ENCODE results near the gene ARPC4. TPM values are rescaled to one million over a fixed set of nuclear protein-coding genes. Genes with fewer than 3 reads are reported as not detected.

Gene ARPC4
- total RNA-seq, 3 donors from 2014 or later: 154 to 219 (median 212) TPM

- Histone ChIP-seq H3K4me1 (ENCODE audit: low read depth) (peaks cover 19% of the 10 kb centered on the region), H3K9me3 (no peaks in the 10 kb centered on the region), H3K4me3 (no peak overlapping the region), H3K36me3 (ENCODE audit: low read depth) (peaks cover 24% of the 10 kb centered on the region)
- ATAC-seq: no peak
- TF ChIP-seq CTCF (IDR thresholded peaks at IDR 0.05): no peak
- no peak for DNase-seq
- intact Hi-C loops (cut with DNase I, micrococcal nuclease): no loop called here
These were observed 45.6 kb upstream of the ARPC4 start for GRCh38 chr3:9747267-9747666.

- intact Hi-C loops (cut with DNase I, micrococcal nuclease): no loop called here
- no peak for ATAC-seq
- Histone ChIP-seq H3K4me3 (no peak overlapping the region), H3K9me3 (no peaks in the 10 kb centered on the region), H3K36me3 (ENCODE audit: low read depth) (peaks cover 19% of the 10 kb centered on the region), H3K4me1 (ENCODE audit: low read depth) (peaks cover 19% of the 10 kb centered on the region)
- TF ChIP-seq CTCF (IDR thresholded peaks at IDR 0.05): no peak
- DNase-seq: no peak
These were observed 44.9 kb upstream of the ARPC4 start for GRCh38 chr3:9748031-9748430.

- intact Hi-C loops (cut with DNase I, micrococcal nuclease): no loop called here
- peaks cover 7% of the 10 kb centered on the region for H3K36me3 ChIP-seq (ENCODE audit: low read depth)
- ATAC-seq: no peak
- H3K4me3 ChIP-seq: peak overlapping the region; percentile 30
- H3K9me3 ChIP-seq: no peaks in the 10 kb centered on the region
- TF ChIP-seq CTCF (IDR thresholded peaks at IDR 0.05): no peak
- H3K4me1 ChIP-seq (ENCODE audit: low read depth): peaks cover 19% of the 10 kb centered on the region
- DNase-seq: no peak
These were observed 43.6 kb upstream of the ARPC4 start for GRCh38 chr3:9749296-9749644.

- H3K9me3 ChIP-seq: no peaks in the 10 kb centered on the region
- peak; percentile 95 for ATAC-seq
- DNase-seq: peak; percentile 97 to 98 (median 98)
- intact Hi-C loops (cut with DNase I, micrococcal nuclease): no loop called here
- TF ChIP-seq CTCF (IDR thresholded peaks at IDR 0.05): no peak
- H3K4me3 ChIP-seq: peak within 1 kb of the TSS; percentile 30
- peaks cover 19% of the 10 kb centered on the region for H3K4me1 ChIP-seq (ENCODE audit: low read depth)
- H3K36me3 ChIP-seq (ENCODE audit: low read depth): peaks cover 6% of the 10 kb centered on the region
These were observed 43.0 kb upstream of the ARPC4 start, which contains the start of gene OGG1 for GRCh38 chr3:9749645-9750555. OGG1 (plus strand) TSS chr3:9749952; CDS start chr3:9750287, 335 bp downstream.

- no peak for TF ChIP-seq CTCF (IDR thresholded peaks at IDR 0.05)
- ATAC-seq: peak; percentile 41
- Histone ChIP-seq H3K9me3 (no peaks in the 10 kb centered on the region), H3K36me3 (ENCODE audit: low read depth) (no peaks in the 10 kb centered on the region), H3K4me1 (ENCODE audit: low read depth) (peaks cover 19% of the 10 kb centered on the region), H3K4me3 (peak overlapping the region; percentile 30)
- intact Hi-C loops (cut with DNase I, micrococcal nuclease): no loop called here
- peak in 2 of 3 donors; percentile 38 to 41 for DNase-seq
These were observed 42.1 kb upstream of the ARPC4 start for GRCh38 chr3:9750556-9751411.

Data from mucosa of descending colon (tissue), 3 donors.